Prostate gland (tissue), 2 donors: ENCODE measurements around the gene GPSM1.

Experiments used
- POLR2A ChIP-seq: fragments of 450-650 bp; IDR thresholded peaks from one replicate; pipeline ENCODE4 v1.6.1; 2016; ENCODE audit warnings: antibody characterized with exemption, mild to moderate bottlenecking
- TF ChIP-seq, protein P1 (sequence below), 4 experiments: fragments of 200-600 bp in 2 of 4; fragments of 450-650 bp in 2 of 4; sonication (generic) in 2 of 4; IDR thresholded peaks; 1 replicate in 3 of 4; 2 replicates in 1 of 4; pipeline ENCODE4 v1.5.1; 2016 to 2019; ENCODE audit warnings: antibody characterized with exemption in 4 of 4, mild to moderate bottlenecking in 2 of 4, moderate library complexity in 2 of 4

GRCh38 chr9:136344544-136345280 is 17.4 kb downstream of the GPSM1 start:
- TF ChIP-seq POLR2A: no peak
- TF ChIP-seq, protein P1, sequence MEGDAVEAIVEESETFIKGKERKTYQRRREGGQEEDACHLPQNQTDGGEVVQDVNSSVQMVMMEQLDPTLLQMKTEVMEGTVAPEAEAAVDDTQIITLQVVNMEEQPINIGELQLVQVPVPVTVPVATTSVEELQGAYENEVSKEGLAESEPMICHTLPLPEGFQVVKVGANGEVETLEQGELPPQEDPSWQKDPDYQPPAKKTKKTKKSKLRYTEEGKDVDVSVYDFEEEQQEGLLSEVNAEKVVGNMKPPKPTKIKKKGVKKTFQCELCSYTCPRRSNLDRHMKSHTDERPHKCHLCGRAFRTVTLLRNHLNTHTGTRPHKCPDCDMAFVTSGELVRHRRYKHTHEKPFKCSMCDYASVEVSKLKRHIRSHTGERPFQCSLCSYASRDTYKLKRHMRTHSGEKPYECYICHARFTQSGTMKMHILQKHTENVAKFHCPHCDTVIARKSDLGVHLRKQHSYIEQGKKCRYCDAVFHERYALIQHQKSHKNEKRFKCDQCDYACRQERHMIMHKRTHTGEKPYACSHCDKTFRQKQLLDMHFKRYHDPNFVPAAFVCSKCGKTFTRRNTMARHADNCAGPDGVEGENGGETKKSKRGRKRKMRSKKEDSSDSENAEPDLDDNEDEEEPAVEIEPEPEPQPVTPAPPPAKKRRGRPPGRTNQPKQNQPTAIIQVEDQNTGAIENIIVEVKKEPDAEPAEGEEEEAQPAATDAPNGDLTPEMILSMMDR (IDR thresholded peaks at IDR 0.05): no peak
